ENCODE results near the gene IGF2R. TPM values are rescaled to one million over a fixed set of nuclear protein-coding genes. Genes with fewer than 3 reads are reported as not detected.
"Not testable (repeated sequence)": the region's sequence is repeated elsewhere in the genome, so short reads cannot be mapped to it uniquely, and the experiment has no call there.

The IGF2R gene
- total RNA-seq, 1 donor from 2014 or later = 161 TPM

GRCh38 chr6:160117137-160117536, 148.3 kb downstream of the IGF2R start:
- Histone ChIP-seq H3K9me3 (ENCODE audit: control insufficient read depth in 3 of 3, low read length in 3 of 3) (no peaks in the 10 kb centered on the region), H3K27me3 (ENCODE audit: control insufficient read depth in 3 of 3, insufficient read depth in 3 of 3, low read length in 3 of 3) (no peaks in the 10 kb centered on the region), H3K4me1 (ENCODE audit: control insufficient read depth in 3 of 3, insufficient read depth in 3 of 3, low read length in 3 of 3) (no peaks in the 10 kb centered on the region), H3K9ac (ENCODE audit: low read depth in 1 of 3, low read length in 3 of 3) (no peak overlapping the region), H3K36me3 (ENCODE audit: control insufficient read depth in 3 of 3, insufficient read depth in 3 of 3, low read length in 3 of 3) (peaks cover 0 to 7% (median 3%) of the 10 kb centered on the region in 3 donors), H3K4me3 (ENCODE audit: low read length in 3 of 3) (no peak overlapping the region), H3K27ac (ENCODE audit: low read depth, low read length) (no peak overlapping the region)

GRCh38 chr6:160118620-160119229, 149.8 kb downstream of the IGF2R start:
- no peaks in the 10 kb centered on the region for H3K4me1 ChIP-seq (ENCODE audit: control insufficient read depth in 3 of 3, insufficient read depth in 3 of 3, low read length in 3 of 3)
- H3K36me3 ChIP-seq (ENCODE audit: control insufficient read depth in 3 of 3, insufficient read depth in 3 of 3, low read length in 3 of 3) = peaks cover 0 to 4% (median 2%) of the 10 kb centered on the region in 3 donors
- no peak overlapping the region for H3K9ac ChIP-seq (ENCODE audit: low read depth in 1 of 3, low read length in 3 of 3)
- H3K27me3 ChIP-seq (ENCODE audit: control insufficient read depth in 3 of 3, insufficient read depth in 3 of 3, low read length in 3 of 3) = no peaks in the 10 kb centered on the region
- H3K9me3 ChIP-seq (ENCODE audit: control insufficient read depth in 3 of 3, low read length in 3 of 3) = no peaks in the 10 kb centered on the region
- H3K4me3 ChIP-seq (ENCODE audit: low read length in 3 of 3) = no peak overlapping the region
- no peak overlapping the region for H3K27ac ChIP-seq (ENCODE audit: low read depth, low read length)

DNA sequence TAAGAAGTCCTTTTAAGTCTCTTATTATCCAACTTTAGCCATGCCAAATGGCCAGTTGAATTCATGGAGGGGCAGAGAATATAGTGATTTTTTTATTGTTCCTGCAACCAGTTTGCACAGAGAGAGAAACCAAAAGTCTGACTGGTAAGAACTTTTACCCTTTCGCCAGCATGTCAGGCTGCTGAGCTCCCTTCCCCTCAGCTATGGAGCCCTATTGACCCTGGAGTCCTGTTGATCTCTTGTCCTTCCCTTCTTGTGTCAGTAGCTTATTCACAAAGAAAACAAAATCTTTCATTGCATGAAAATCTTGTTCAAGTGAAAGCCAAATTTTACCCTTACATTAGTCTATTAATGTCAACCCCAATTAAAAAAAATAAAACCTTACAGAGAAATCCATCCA, 151.2 kb downstream of the IGF2R start:
- Histone ChIP-seq H3K9me3 (ENCODE audit: control insufficient read depth in 3 of 3, low read length in 3 of 3) (no peaks in the 10 kb centered on the region), H3K9ac (ENCODE audit: low read depth in 1 of 3, low read length in 3 of 3) (no peak overlapping the region), H3K4me3 (ENCODE audit: low read length in 3 of 3) (no peak overlapping the region), H3K4me1 (ENCODE audit: control insufficient read depth in 3 of 3, insufficient read depth in 3 of 3, low read length in 3 of 3) (no peaks in the 10 kb centered on the region), H3K27me3 (ENCODE audit: control insufficient read depth in 3 of 3, insufficient read depth in 3 of 3, low read length in 3 of 3) (no peaks in the 10 kb centered on the region), H3K27ac (ENCODE audit: low read depth, low read length) (no peak overlapping the region), H3K36me3 (ENCODE audit: control insufficient read depth in 3 of 3, insufficient read depth in 3 of 3, low read length in 3 of 3) (peaks cover 0 to 4% (median 2%) of the 10 kb centered on the region in 3 donors)

DNA sequence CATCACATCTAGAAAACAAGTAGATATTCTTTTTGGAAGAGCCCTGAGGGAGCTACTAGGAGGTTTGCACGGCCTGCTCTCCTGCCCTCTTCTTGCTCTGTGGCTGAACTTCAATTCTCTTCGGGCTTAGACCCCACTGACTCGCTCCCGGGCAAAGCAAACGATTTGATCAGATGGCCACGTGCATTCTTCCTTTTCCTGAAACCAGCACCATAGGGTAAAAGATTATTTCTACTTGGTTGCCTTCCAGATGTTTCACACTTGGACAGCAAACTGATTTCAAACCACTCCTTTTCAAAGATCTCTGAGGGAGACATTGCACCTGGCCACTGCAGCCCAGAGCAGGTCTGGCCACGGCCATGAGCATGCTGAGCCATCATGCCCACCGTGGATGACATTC, 152.7 kb downstream of the IGF2R start, which contains the start of gene SLC22A1:
Gene SLC22A1 (plus strand): TSS at position 258 of the 400 bp plus-strand sequence. CDS start 121 bp downstream, at position 379.
- Histone ChIP-seq H3K9ac (ENCODE audit: low read depth in 1 of 3, low read length in 3 of 3) (no peak within 1 kb of the TSS), H3K36me3 (ENCODE audit: control insufficient read depth in 3 of 3, insufficient read depth in 3 of 3, low read length in 3 of 3) (peaks cover 0 to 4% (median 2%) of the 10 kb centered on the region in 3 donors), H3K4me3 (ENCODE audit: low read length in 3 of 3) (no peak within 1 kb of the TSS), H3K27ac (ENCODE audit: low read depth, low read length) (no peak within 1 kb of the TSS), H3K27me3 (ENCODE audit: control insufficient read depth in 3 of 3, insufficient read depth in 3 of 3, low read length in 3 of 3) (no peaks in the 10 kb centered on the region), H3K4me1 (ENCODE audit: control insufficient read depth in 3 of 3, insufficient read depth in 3 of 3, low read length in 3 of 3) (no peaks in the 10 kb centered on the region), H3K9me3 (ENCODE audit: control insufficient read depth in 3 of 3, low read length in 3 of 3) (no peaks in the 10 kb centered on the region)

- Histone ChIP-seq H3K27me3 (ENCODE audit: control insufficient read depth in 3 of 3, insufficient read depth in 3 of 3, low read length in 3 of 3) (no peaks in the 10 kb centered on the region), H3K27ac (ENCODE audit: low read depth, low read length) (no peak overlapping the region), H3K36me3 (ENCODE audit: control insufficient read depth in 3 of 3, insufficient read depth in 3 of 3, low read length in 3 of 3) (peaks cover 0 to 4% (median 2%) of the 10 kb centered on the region in 3 donors), H3K4me3 (ENCODE audit: low read length in 3 of 3) (no peak overlapping the region), H3K9ac (ENCODE audit: low read depth in 1 of 3, low read length in 3 of 3) (no peak overlapping the region), H3K4me1 (ENCODE audit: control insufficient read depth in 3 of 3, insufficient read depth in 3 of 3, low read length in 3 of 3) (no peaks in the 10 kb centered on the region), H3K9me3 (ENCODE audit: control insufficient read depth in 3 of 3, low read length in 3 of 3) (no peaks in the 10 kb centered on the region)
Measured at GRCh38 chr6:160121981-160122380, 153.1 kb downstream of the IGF2R start.

DNA sequence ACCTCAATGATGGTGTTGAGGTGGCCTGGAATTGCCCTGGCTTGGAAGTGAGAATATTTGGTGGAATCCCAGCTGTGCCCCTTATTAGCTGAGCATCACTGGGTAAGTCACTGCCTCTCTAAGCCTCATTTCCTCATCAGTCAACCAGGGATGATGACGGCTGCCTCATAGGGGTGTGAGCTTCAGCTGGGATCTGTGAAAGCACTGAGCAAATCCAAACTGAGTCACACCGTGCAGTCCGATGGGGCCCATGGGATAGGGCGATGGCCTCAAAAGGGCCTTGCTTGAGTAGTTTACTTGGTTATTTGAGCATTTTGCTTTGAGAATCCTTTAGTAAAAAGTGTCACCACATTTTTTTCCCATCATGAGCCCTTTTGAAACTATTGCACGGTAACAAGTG, 153.9 kb downstream of the IGF2R start:
- H3K9me3 ChIP-seq (ENCODE audit: control insufficient read depth in 3 of 3, low read length in 3 of 3) = no peaks in the 10 kb centered on the region
- no peak overlapping the region for H3K9ac ChIP-seq (ENCODE audit: low read depth in 1 of 3, low read length in 3 of 3)
- H3K4me3 ChIP-seq (ENCODE audit: low read length in 3 of 3) = no peak overlapping the region
- no peaks in the 10 kb centered on the region for H3K4me1 ChIP-seq (ENCODE audit: control insufficient read depth in 3 of 3, insufficient read depth in 3 of 3, low read length in 3 of 3)
- H3K36me3 ChIP-seq (ENCODE audit: control insufficient read depth in 3 of 3, insufficient read depth in 3 of 3, low read length in 3 of 3) = peaks cover 0 to 2% (median under 1%) of the 10 kb centered on the region in 3 donors
- H3K27me3 ChIP-seq (ENCODE audit: control insufficient read depth in 3 of 3, insufficient read depth in 3 of 3, low read length in 3 of 3) = no peaks in the 10 kb centered on the region
- H3K27ac ChIP-seq (ENCODE audit: low read depth, low read length) = no peak overlapping the region

- Histone ChIP-seq H3K4me1 (ENCODE audit: control insufficient read depth in 3 of 3, insufficient read depth in 3 of 3, low read length in 3 of 3) (no peaks in the 10 kb centered on the region), H3K9ac (ENCODE audit: low read depth in 1 of 3, low read length in 3 of 3) (no peak overlapping the region), H3K4me3 (ENCODE audit: low read length in 3 of 3) (no peak overlapping the region), H3K36me3 (ENCODE audit: control insufficient read depth in 3 of 3, insufficient read depth in 3 of 3, low read length in 3 of 3) (peaks cover 0 to 2% (median 0%) of the 10 kb centered on the region in 3 donors), H3K27ac (ENCODE audit: low read depth, low read length) (no peak overlapping the region), H3K27me3 (ENCODE audit: control insufficient read depth in 3 of 3, insufficient read depth in 3 of 3, low read length in 3 of 3) (no peaks in the 10 kb centered on the region), H3K9me3 (ENCODE audit: control insufficient read depth in 3 of 3, low read length in 3 of 3) (no peaks in the 10 kb centered on the region)
Measured at GRCh38 chr6:160124007-160124406, 155.1 kb downstream of the IGF2R start.

GRCh38 chr6:160124605-160125004, 155.7 kb downstream of the IGF2R start:
- H3K36me3 ChIP-seq (ENCODE audit: control insufficient read depth in 3 of 3, insufficient read depth in 3 of 3, low read length in 3 of 3) = peaks cover 0 to 2% (median 0%) of the 10 kb centered on the region in 3 donors
- H3K27ac ChIP-seq (ENCODE audit: low read depth, low read length) = no peak overlapping the region
- H3K9me3 ChIP-seq (ENCODE audit: control insufficient read depth in 3 of 3, low read length in 3 of 3) = no peaks in the 10 kb centered on the region

GRCh38 chr6:160125105-160125504, 156.2 kb downstream of the IGF2R start:
- H3K4me1 ChIP-seq (ENCODE audit: control insufficient read depth in 3 of 3, insufficient read depth in 3 of 3, low read length in 3 of 3); H3K4me3 ChIP-seq (ENCODE audit: low read length in 3 of 3); H3K36me3 ChIP-seq (ENCODE audit: control insufficient read depth in 3 of 3, insufficient read depth in 3 of 3, low read length in 3 of 3); H3K27ac ChIP-seq (ENCODE audit: low read depth, low read length); H3K9me3 ChIP-seq (ENCODE audit: control insufficient read depth in 3 of 3, low read length in 3 of 3); H3K27me3 ChIP-seq (ENCODE audit: control insufficient read depth in 3 of 3, insufficient read depth in 3 of 3, low read length in 3 of 3); H3K9ac ChIP-seq (ENCODE audit: low read depth in 1 of 3, low read length in 3 of 3): not testable (repeated sequence)

More at GRCh38 chr6:160124605-160125004, 155.7 kb downstream of the IGF2R start:
- Histone ChIP-seq H3K27me3 (ENCODE audit: control insufficient read depth in 3 of 3, insufficient read depth in 3 of 3, low read length in 3 of 3) (no peaks in the 10 kb centered on the region), H3K4me3 (ENCODE audit: low read length in 3 of 3) (no peak overlapping the region), H3K9ac (ENCODE audit: low read depth in 1 of 3, low read length in 3 of 3) (no peak overlapping the region), H3K4me1 (ENCODE audit: control insufficient read depth in 3 of 3, insufficient read depth in 3 of 3, low read length in 3 of 3) (no peaks in the 10 kb centered on the region)

- no peaks in the 10 kb centered on the region for H3K27me3 ChIP-seq (ENCODE audit: control insufficient read depth in 3 of 3, insufficient read depth in 3 of 3, low read length in 3 of 3)
- no peaks in the 10 kb centered on the region for H3K4me1 ChIP-seq (ENCODE audit: control insufficient read depth in 3 of 3, insufficient read depth in 3 of 3, low read length in 3 of 3)
- H3K27ac ChIP-seq (ENCODE audit: low read depth, low read length) = no peak overlapping the region
- H3K9ac ChIP-seq (ENCODE audit: low read depth in 1 of 3, low read length in 3 of 3) = no peak overlapping the region
- H3K4me3 ChIP-seq (ENCODE audit: low read length in 3 of 3) = no peak overlapping the region
- peaks cover 0 to 2% (median 0%) of the 10 kb centered on the region in 3 donors for H3K36me3 ChIP-seq (ENCODE audit: control insufficient read depth in 3 of 3, insufficient read depth in 3 of 3, low read length in 3 of 3)
- no peaks in the 10 kb centered on the region for H3K9me3 ChIP-seq (ENCODE audit: control insufficient read depth in 3 of 3, low read length in 3 of 3)
Measured at GRCh38 chr6:160127270-160128124, 158.6 kb downstream of the IGF2R start.
